ENCODE measurements around the gene IFI27.

The IFI27 gene

DNA sequence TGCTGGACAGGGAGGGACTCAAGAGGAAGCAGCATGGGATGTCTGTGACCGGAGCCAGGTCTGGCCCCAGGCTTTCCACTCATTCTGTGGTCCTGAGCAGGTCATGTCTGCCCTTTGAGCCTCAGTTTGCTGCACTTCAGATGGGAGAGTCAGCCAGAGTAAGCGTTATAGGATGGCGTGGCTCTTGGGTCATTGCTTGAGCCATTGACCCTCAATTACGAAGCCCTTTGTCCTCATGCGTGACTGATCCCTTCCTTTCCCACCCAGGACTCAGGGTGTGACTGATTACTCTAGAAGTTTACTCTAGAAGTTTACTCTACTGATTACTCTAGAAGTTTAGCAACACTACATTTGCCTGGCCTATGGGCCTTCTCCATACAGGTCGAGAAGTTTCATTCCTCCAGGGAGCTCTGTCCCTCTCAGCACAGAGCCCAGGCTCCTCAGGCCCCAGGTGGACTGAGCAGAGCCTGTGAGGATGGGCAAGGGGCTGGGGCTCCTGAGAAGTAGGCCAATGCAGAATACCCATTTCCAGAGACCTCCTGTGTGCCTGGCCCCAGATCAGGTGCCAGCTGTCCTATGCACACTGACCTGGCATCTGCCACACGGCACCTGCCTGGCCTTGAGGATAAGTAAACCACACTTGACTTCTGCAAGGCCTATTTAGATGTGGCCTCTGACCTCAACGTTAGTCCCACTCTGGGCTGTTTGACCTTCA, 7.6 kb upstream of the IFI27 start:
- no peak for DNase-seq (ENCODE audit: low read depth in 3 of 3)

DNA sequence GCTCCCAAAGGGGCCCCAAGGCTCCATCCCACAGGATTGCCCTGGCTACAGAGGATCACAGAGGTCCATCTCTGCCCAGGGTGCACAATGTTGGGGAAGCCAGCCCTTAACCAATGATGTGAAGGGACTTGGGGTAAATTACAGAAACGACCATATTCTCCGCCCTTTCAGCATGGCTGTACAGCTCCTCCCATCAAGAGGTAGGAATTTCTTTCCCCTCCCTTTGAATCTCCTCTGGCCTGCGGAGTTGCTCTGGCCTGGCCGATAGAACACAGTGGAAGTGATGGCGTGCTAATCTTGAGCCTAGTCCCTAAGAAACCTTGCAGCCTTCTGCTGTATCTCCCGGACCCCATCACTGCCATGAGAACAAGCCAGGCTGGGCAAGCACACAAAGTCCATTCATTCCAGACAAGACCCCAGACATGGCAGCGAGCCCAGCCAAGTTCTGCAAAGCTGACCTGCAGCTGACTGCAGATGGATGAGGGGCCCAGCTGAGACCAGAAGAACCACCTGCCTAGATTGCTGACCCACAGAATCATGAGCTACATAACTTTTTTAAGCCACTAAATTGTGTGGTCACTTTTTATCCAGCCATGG, 6.9 kb upstream of the IFI27 start:
- DNase-seq (ENCODE audit: low read depth in 3 of 3) = no peak

DNA sequence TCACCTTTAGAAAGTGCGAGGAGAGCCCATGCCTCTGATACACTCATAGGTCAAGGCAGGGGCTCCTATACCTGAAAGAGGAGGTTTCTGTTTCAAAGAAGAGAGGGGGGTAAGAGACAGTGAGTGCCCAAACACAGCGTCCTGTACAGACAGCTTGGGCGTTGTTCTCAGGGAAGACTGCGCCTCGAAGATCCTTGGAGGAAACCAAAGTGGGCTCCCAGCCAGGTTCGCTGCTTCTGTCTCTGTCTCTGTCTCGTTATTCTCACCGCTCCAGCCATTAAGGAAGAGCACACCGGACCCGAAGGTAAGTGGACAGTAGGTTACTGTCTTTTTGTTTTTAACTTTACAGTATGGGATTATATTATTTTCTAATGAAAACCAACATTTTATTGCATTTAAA, 5.8 kb upstream of the IFI27 start:
- no peak for DNase-seq (ENCODE audit: low read depth in 3 of 3)

DNA sequence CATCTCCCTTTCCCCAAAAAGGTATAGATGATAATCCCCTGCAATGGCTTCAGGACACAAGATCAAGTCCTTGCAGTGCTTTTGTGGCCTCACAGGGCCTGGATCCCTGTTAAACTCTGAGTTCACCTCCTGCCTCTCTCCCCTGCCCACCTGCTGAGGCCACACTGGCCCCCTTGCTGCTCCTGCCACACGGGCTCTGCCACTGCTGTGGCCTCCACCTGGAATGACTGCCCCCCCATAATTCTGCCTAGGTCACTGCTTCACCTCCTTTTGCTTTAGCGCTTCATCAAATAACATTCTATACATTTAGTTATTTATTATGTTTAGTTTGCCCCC, 653 bp upstream of the IFI27 start:
- no peak for DNase-seq (ENCODE audit: low read depth in 3 of 3)

DNA sequence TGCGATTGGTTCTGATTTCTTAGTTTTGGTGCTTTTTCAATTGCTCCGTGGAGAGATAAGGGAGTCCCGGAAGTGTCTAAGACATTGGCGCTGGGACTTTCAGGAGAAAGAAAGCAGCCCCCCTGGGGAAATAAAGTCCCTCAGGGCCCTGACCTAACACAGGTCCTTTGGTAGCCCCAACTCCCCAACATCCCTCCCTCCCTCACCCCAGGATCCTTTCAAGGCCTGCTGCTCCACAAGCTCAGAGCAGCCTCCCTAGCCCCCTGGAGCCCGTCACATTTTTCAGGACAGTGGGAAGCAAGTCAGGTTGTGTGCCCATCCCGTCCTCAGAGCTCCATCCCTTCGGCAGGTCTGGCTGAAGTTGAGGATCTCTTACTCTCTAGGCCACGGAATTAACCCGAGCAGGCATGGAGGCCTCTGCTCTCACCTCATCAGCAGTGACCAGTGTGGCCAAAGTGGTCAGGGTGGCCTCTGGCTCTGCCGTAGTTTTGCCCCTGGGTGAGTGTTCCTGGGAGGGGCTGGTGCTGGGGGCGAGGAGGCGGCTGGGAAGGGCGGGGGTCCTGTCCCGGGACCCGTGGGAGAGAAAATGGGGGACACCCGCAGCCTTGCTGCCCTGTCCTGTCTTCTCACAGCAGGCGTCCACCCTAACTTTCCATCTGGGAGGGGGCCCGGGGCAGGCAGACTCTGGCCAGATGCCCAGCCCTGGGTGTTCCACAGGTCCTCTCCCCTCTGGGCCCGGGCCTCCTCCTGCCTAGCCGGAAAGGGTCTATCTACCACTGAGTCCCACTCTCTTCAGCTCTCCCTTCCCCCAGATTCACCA, 950 bp downstream of the IFI27 start:
- no peak for DNase-seq (ENCODE audit: low read depth in 3 of 3)

DNA sequence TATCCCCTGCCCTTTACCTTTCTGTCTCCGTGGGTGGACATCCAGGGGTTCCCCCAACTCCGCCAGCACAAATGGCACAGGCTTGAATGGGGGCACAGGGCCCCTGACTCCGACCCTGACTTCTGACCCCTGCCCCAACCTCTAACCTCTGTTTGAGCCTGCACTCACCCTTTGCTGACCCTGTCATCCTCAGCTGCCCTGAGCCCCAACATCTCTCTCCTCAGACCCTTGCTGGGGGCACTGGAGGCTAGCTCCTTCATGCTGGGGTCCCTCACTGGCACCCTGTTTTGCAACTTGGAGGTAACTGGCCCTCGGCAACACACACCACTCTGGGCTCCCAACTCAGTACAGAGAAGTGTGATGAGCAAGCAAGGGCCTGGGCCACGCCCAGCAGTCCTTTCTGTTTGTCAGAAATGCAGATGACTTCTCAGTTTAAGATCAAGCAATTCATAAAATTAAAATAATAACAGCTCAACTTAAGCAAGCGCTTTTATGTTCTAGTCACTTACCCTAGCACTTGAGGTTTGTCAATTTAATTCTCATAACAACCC, 2.1 kb downstream of the IFI27 start:
- no peak for DNase-seq (ENCODE audit: low read depth in 3 of 3)

DNA sequence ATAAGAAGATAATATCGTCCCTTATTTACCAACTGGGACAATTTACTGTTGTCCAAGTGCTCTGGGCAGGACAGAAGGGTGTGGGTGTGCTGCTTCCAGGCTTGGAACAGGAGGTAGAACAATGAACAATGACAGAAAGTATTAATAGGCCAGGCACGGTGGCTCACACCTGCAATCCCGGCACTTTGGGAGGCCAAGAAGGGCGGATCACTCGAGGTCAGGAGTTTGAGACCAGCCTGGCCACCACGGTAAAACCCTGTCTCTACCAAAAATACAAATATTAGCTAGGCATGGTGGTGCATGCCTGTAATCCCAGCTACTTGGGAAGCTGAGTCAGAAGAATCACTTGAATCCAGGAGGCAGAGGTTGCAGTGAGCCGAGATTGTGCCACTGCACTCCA, 2.5 kb downstream of the IFI27 start:
- no peak for DNase-seq (ENCODE audit: low read depth in 3 of 3)

DNA sequence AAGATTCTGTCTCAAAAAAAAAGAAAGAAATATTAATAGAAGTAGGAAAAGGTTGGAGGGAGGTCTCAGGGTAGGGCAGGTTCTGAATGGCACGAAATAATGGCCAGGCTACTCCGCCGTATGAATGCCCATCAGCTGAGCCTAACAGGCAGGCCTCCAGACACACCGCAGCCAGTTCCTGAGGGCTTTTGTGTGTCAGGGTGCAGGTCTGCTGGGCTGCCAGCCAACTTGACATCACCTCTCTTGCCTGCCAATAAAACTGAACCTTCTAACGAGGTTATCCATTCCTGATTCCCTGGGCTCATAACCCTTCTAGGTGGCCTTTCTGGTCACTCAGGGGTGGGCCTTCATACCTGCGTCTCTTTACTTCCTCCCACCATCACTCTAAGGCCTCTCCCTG, 3.0 kb downstream of the IFI27 start:
- DNase-seq (ENCODE audit: low read depth in 3 of 3) = no peak

DNA sequence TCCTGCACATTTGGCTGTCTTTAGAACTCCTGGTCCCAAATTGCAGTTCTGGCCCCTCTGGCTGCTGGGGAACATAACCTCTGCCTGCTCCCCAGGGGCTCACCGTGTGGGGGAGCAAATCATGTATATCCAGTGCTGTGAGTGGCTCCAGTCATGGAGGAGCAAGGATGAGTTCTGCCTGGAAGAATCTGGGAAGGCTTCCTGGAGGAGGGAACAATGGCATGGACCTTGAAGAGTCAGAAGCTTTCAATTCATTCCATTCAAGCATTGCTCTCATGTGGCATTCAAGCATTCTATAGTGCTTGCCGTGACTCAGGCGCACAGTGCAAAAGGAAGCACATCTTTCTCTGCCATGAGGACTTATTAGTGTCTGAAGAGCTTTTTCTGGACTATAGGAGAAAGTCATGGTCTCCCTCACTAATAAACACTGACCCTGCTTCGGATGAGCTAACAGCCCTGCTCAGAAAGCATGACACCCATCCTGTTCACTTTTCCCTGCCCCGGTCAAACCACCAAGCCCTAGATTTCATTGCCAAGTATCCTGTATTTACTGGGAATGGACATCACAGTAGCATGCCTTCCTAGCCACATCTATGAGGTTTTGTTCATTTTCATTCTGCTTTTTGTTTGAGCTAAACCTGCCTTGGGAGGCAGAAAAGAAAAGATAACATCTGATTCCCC, 3.5 kb downstream of the IFI27 start:
- DNase-seq (ENCODE audit: low read depth in 3 of 3) = no peak

DNA sequence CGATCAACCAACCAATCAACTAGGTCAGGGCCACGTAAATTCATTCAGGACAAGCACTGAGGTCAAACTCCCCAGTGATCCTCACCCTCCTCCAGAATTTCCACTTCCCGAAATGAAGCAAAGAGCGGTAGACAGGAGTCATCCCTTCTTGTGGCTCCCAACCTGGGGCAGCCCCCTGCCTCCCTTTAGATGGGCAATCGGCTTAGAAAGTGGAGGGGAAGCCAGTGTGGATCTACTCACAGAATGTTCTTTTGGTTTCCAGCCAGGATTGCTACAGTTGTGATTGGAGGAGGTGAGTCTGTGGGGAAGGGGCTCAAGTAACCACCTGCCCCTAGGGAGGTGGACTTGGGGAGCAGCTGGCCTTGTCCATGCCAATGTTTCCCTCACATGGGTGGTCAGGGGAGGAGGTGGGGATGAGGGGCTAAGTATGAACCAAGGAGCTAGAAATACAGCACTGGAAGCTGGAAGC, 4.1 kb downstream of the IFI27 start:
- DNase-seq (ENCODE audit: low read depth in 3 of 3) = no peak

DNA sequence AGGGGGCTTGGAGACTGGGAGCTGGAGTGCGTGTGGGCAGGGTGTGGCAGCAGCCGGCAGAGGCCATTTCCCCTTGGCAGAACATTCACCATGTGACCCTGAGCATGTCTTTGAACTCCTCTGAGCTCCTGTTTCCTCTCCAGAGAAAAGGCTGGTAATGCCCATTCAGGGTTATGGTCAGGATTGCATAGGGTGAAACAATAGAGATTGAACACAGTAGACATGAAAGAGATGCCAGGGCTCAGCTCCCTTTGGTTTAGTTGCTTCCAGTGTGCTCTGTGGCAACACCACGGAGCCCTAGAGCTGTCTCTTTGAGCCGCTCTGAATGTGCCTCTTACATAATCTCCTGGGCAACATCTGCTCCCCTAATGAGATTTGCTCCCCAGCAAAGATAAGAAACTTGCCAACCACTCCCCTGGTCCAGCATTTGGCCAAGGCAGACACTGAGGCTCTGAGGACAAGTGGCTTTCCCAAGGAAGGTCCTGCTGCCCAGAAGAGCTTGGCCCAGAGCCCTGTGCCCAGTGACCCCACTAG, 4.6 kb downstream of the IFI27 start:
- no peak for DNase-seq (ENCODE audit: low read depth in 3 of 3)

DNA sequence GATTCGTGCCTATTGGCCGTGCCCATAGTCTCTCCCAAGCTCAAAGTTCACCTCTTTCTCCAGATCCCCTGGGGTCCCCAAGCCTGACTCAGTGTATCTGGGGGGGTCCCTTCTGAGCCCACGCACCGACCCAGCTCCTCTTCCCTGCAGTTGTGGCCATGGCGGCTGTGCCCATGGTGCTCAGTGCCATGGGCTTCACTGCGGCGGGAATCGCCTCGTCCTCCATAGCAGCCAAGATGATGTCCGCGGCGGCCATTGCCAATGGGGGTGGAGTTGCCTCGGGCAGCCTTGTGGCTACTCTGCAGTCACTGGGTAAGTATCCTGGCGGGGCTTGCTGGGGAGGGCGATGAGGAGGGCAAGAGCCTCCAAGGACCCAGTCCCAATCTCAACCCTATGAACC, 5.1 kb downstream of the IFI27 start:
- no peak for DNase-seq (ENCODE audit: low read depth in 3 of 3)

DNA sequence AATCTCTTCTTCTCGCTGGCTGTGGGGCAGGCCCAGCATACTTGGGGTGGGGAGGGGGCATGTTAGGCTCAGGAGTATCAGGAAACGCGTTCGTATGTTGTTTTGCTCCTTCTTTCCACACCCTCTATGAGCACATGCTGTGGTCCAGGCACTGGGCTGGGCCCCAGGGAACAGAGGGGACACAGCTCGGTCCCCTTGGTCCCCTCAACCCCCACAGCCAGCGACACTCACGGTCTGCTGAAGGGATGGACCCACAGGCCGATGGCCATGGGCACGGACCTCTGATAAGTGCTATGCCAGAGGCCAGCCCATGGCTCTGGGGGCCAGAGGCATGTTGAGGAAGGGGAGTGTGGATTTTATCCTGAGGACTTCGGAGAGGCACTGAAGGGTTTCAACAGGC, 6.2 kb downstream of the IFI27 start:
- no peak for DNase-seq (ENCODE audit: low read depth in 3 of 3)

DNA sequence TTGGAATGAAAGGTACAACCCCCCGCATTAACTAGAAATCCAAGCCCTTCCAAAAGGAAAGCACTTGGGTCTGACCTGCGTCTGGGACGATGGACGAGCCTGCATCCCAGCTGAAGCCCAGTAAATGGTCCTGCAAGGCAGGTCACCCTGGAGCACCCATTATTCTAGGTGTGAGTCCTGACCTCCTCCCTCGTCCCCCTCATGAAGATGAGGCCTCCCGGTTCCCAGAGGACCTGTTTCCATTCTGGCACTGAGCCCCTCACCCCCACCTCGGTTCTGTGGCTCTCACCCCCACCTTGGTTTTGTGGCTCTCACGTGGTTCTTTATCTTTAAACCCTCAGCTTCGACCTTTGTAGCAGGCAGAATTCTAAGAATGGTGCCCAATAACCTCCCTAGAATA, 7.3 kb downstream of the IFI27 start:
- no peak for DNase-seq (ENCODE audit: low read depth in 3 of 3)

DNA sequence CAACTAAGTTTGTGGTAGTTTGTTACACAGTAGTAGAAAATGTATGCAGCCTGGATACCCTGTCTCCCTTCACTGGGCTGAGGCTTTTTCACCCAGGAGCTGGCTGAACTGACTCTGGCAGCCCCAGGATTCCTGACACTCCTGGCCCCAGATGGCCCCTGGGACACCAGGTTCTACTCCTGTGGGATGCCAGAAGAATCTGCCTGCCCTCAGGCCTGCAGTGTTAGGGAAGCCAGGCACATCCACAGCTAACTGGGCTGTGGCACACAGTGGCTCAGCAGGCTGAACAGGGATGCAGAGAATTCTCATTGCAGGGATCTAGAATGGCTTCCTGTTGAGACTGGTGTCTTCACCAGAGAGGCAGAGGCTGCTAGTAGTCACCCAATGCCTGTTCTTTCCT, 8.5 kb downstream of the IFI27 start:
- no peak for DNase-seq (ENCODE audit: low read depth in 3 of 3)

DNA sequence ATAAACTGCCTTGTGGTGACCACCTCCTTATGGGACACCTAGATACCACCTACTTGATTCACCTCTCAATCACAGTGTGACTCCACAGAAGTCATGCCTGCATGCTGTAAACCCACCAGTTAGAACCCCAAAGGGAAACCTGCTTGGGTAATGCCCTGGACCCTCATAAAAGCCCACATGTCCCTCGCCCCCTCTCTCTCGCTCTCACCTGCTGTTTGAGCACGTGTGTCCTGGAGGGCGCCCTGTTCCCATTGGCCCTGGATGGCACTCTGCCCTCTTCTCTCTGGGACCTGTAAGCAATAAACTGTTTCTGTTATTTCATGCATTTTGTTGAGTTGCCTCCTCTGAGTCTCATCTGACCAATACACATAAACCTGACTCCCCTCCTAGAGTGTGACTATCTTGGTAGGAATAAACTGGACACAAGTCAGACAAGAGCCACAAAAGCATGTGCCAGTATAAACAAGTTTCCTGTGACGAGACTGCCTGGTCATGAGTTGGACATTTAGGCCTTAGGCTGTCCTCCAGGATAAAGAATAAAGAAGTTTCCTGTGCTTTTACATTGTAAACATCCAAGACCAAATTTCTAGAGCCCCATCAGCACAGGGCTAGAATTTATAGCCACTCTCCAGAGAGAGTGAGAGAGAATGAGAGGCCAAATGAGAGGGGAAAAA, 10.3 kb downstream of the IFI27 start:
- no peak for DNase-seq (ENCODE audit: low read depth in 3 of 3)

DNA sequence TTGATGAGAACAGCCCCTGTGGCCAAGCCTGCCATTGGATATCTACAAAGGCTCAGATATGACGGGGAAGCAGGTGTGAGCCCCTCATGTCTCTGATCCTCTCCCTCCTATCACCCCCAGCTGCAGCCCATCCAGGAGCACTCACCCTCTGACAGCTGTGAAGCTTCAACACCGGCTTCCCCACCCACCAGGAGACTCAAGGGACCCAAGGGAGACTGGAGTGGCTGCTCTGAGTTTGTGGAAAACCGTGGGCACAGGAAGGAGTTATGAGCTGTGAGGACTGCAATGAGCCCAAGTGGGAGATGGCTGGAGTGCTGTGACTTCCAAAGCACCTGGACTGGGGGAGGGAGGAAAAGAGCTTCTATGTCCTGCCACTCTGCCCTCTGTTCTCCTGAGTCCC, 10.9 kb downstream of the IFI27 start:
- no peak for DNase-seq (ENCODE audit: low read depth in 3 of 3)

DNA sequence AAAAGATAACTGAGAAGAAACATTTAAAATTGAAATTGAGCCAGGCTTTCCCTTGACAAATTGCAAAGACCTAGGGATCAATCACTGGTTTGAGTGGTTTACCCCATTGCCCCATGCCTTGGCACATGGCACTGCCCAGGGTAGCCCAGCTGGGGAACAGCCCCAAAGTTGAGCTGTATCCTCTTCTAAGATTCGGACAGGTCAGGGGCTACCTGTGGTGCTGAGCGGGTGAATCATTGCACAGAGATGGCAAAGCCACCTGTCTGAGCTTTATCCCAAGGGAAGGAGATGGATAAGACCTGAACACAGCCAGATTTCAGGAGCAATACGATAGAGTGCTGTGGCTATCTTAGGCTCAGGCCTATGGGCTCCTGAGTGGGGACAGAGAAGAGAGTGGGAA, 11.9 kb downstream of the IFI27 start:
- no peak for DNase-seq (ENCODE audit: low read depth in 3 of 3)

DNA sequence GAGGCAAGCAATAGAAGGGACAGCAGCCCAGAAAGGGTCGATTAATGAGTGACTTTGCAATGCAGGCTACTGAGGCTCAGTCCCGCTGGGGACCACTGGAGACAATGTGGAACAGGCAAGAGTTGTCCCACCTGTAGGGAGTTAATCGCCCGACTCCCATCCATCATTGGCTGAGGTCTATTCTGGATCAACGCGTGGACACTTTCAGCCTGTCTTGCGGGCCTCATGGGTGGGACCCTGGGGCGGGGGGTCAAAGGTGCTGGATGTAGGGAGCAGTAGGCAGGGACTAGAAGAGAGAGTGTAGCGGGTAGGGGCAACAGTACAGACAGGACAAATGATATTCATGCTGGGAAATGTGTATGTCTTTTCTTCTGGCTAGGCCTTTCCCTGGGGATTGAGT, 12.8 kb downstream of the IFI27 start:
- no peak for DNase-seq (ENCODE audit: low read depth in 3 of 3)

DNA sequence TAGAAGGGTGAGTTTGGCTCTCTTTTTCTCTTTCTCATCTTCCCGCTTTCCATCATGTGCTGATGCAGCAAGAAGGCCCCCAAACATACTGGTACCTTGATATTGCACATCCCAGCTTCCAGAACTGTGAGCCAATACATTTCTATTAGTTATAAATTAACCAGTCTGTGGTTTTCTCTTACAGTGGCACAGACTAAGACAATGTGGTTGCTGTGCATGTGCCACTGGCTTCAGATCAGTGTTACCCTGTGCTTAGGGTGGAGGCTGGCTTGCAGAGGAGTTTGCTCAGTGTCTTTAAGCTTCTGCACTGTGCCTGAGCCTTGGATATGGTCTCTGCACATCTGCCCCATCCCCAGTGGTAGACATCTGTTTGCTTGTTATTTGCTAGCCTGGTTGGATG, 13.3 kb downstream of the IFI27 start:
- no peak for DNase-seq (ENCODE audit: low read depth in 3 of 3)

DNA sequence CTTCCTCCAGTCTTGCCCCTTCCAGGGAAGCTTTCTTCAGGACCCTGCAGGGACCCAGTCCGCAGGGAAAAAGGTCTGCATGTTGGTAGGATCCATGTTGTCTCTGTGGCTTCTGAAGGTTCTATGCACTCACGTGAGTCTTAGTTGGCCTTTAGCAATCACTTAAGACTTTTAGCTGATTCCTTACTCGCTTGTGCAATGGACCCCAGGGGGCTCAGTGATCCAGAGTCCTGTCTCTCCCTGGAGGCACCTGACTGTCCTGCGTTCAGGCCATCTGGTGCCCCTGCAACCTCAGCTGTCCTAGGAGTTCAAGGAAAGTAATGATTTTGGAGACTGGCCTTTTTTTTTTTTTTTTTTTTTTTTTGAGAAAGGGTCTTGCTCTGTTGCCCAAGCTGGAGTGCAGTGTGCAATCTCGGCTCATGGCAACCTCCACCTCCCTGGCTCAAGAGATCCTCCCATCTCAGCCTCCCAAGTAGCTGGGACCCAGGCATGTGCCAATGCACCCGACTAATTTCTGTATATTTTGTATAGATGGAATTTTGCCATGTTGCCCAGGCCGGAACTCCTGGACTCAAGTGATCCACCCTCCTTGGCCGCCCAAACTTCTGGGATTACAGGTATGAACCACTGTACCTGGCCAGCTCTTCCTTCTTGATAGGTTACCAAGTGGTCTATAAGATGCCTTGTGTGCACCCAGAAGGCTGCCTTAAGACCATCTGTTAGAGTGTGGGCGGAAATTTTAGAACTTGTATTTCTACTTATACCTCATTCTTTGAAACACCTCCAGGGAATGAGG, 14.2 kb downstream of the IFI27 start:
- DNase-seq (ENCODE audit: low read depth in 3 of 3) = no peak

All from stimulated activated CD4-positive, alpha-beta T cell treated with anti-CD3 and anti-CD28 coated beads, TNF-alpha, amount 100 ng/mL, for 24 hours (primary cell).